Activated CD4-positive, alpha-beta memory T cell treated with anti-CD3 and anti-CD28 coated beads, Interleukin-2, amount 10 ng/mL, durations not matched to agents 7 days and 5 days (primary cell): Measurements from ENCODE around the gene PADI1. TPM values are rescaled to one million over a fixed set of nuclear protein-coding genes. Genes with fewer than 3 reads are reported as not detected.

Experiments
- CTCF ChIA-PET: fragments of 350-600 bp; sonication (Branson Sonifier 250); formaldehyde crosslinking; loops from one replicate; lab custom pipeline; 2021; ENCODE audit warnings: antibody characterized with exemption, inconsistent platforms; lab: Charles Lee
- POLR2A ChIA-PET: fragments of 350-600 bp; sonication (Branson Sonifier 250); formaldehyde crosslinking; loops from one replicate; lab custom pipeline; 2021; ENCODE audit warnings: antibody characterized with exemption; lab: Charles Lee
- DNase-seq: peaks from one replicate; pipeline ENCODE4 v3.0.0-alpha.2; 2020
- H3K27ac Mint-ChIP-seq: one replicate; pipeline ENCODE4 v1.8.0; 2021; ENCODE audit warnings: mild to moderate bottlenecking, mixed read lengths
- H3K27me3 Mint-ChIP-seq: one replicate; pipeline ENCODE4 v1.8.0; 2021; ENCODE audit warnings: mixed read lengths
- H3K36me3 Mint-ChIP-seq: one replicate; pipeline ENCODE4 v1.8.0; 2021; ENCODE audit warnings: low read depth, mixed read lengths
- H3K4me1 Mint-ChIP-seq: one replicate; pipeline ENCODE4 v1.8.0; 2021; ENCODE audit warnings: mixed read lengths
- H3K4me3 Mint-ChIP-seq: one replicate; pipeline ENCODE4 v1.8.0; 2021; ENCODE audit warnings: mild to moderate bottlenecking, mixed read lengths
- H3K9me3 Mint-ChIP-seq: one replicate; pipeline ENCODE4 v1.8.0; 2021; ENCODE audit warnings: mixed read lengths
- total RNA-seq, 2 experiments: library from RNA; stranded (reverse); gene quantifications; one replicate each; pipeline ENCODE4 v1.2.3, GENCODE V29; 2021

Gene PADI1
- total RNA-seq, 2 experiments from 2014 or later = not detected

- Mint-ChIP-seq H3K4me1 (no peaks in the 10 kb centered on the region), H3K36me3 (no peaks in the 10 kb centered on the region), H3K4me3 (no peak overlapping the region), H3K27me3 (peaks cover 12% of the 10 kb centered on the region), H3K27ac (no peak overlapping the region), H3K9me3 (no peaks in the 10 kb centered on the region)
- ChIA-PET POLR2A (no interaction called here), CTCF (no interaction called here)
- no peak for DNase-seq
These were observed 84.8 kb downstream of the PADI1 start for GRCh38 chr1:17289721-17290120.

- H3K4me1 Mint-ChIP-seq = no peaks in the 10 kb centered on the region
- H3K27ac Mint-ChIP-seq = no peak overlapping the region
- peaks cover 12% of the 10 kb centered on the region for H3K27me3 Mint-ChIP-seq
- no peaks in the 10 kb centered on the region for H3K36me3 Mint-ChIP-seq
- no peak for DNase-seq
- no peaks in the 10 kb centered on the region for H3K9me3 Mint-ChIP-seq
- ChIA-PET POLR2A (no interaction called here), CTCF (no interaction called here)
- no peak overlapping the region for H3K4me3 Mint-ChIP-seq
These were observed 85.6 kb downstream of the PADI1 start for GRCh38 chr1:17290553-17290952.

DNA sequence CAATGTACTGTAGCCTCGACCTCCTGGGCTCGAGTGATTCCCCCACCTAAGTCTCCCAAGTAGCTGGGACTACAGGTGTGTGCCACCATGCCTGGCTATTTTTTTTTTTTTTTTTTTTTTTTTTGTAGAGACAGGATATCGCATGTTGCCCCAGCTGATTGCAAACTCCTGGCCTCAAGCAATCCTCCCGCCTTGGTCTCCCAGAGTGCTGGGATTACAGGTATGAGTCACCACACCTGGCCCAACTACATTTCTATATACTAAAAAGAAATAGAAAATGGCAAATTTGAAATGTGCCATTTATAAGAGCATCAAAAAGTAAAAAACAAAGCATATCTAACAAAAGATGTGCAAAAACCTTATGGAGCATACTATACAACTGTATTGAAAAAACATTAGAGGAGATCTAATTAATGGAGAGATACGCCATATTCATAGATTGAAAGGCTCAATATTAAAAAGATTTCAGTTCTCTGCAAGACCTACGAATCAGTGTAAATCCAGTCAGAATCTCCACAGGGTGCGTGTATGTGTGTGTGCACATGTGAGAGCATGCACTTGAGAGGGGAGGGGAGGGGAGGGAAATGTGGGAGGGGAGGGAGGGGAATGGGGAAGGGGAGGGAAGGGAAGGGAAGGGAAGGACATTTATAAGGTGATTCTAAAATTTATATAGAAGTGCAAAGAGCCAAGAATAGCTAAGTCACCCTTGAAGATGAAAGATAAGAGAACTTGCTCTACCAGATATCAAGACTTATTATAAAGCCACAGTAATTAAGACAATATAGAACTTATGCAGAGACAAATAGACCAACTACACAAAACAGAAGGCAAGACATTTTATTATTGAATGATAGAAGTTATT lies 87.6 kb downstream of the PADI1 start:
- ChIA-PET CTCF (no interaction called here), POLR2A (no interaction called here)
- no peak for DNase-seq
- no peaks in the 10 kb centered on the region for H3K36me3 Mint-ChIP-seq
- peaks cover 12% of the 10 kb centered on the region for H3K27me3 Mint-ChIP-seq
- no peaks in the 10 kb centered on the region for H3K9me3 Mint-ChIP-seq
- H3K27ac Mint-ChIP-seq = no peak overlapping the region
- H3K4me3 Mint-ChIP-seq = no peak overlapping the region
- no peaks in the 10 kb centered on the region for H3K4me1 Mint-ChIP-seq

- Mint-ChIP-seq H3K27me3 (peaks cover 15% of the 10 kb centered on the region), H3K27ac (no peak overlapping the region), H3K36me3 (no peaks in the 10 kb centered on the region), H3K4me3 (no peak overlapping the region), H3K9me3 (no peaks in the 10 kb centered on the region), H3K4me1 (no peaks in the 10 kb centered on the region)
- DNase-seq = no peak
- CTCF ChIA-PET = no interaction called here
- POLR2A ChIA-PET = no interaction called here
These were observed 88.9 kb downstream of the PADI1 start for GRCh38 chr1:17293681-17294425.

GRCh38 chr1:17295292-17295691 lies 90.4 kb downstream of the PADI1 start:
- no peaks in the 10 kb centered on the region for H3K36me3 Mint-ChIP-seq
- ChIA-PET CTCF (no interaction called here), POLR2A (no interaction called here)
- no peaks in the 10 kb centered on the region for H3K4me1 Mint-ChIP-seq
- H3K27ac Mint-ChIP-seq = no peak overlapping the region
- no peak for DNase-seq
- H3K9me3 Mint-ChIP-seq = no peaks in the 10 kb centered on the region
- H3K27me3 Mint-ChIP-seq = peaks cover 16% of the 10 kb centered on the region
- no peak overlapping the region for H3K4me3 Mint-ChIP-seq

Other genes with a start within 250 kb of the PADI1 start
- under 1 TPM in 1 of 2 experiments, not detected in 1; 0.25 TPM for gene MFAP2, start 224.5 kb upstream of the PADI1 start, total RNA-seq
- gene ATP13A2, start 193.2 kb upstream of the PADI1 start, total RNA-seq = 10 to 100 TPM; 65.4 to 72.8 TPM
- gene SDHB, start 151.1 kb upstream of the PADI1 start, total RNA-seq = 10 to 100 TPM; 90.9 to 91.3 TPM
- gene PADI2, start 85.7 kb upstream of the PADI1 start, total RNA-seq = not detected
- not detected for gene PADI3, start 44.0 kb downstream of the PADI1 start, total RNA-seq
- gene PADI4, start 103.1 kb downstream of the PADI1 start, total RNA-seq = not detected
- gene PADI6, start 167.1 kb downstream of the PADI1 start, total RNA-seq = under 1 TPM; 0.23 to 0.30 TPM
- 100 to 1,000 TPM; 111 to 114 TPM for gene RCC2, start 234.5 kb downstream of the PADI1 start, total RNA-seq